Measurements from ENCODE around the gene GUF1. TPM values are rescaled to one million over a fixed set of nuclear protein-coding genes. Genes with fewer than 3 reads are reported as not detected.

Gene GUF1
- total RNA-seq = 10 to 100 TPM; 13.8 to 20.3 (median 19.3) TPM

GRCh38 chr4:44678094-44679041 is at the start of gene GUF1:
Gene GUF1 (plus strand): TSS chr4:44678420. CDS start chr4:44678623, 203 bp downstream.
- Histone ChIP-seq H3K27me3 (no peaks in the 10 kb centered on the region), H3K9me3 (no peaks in the 10 kb centered on the region), H3K4me1 (peaks cover 28% of the 10 kb centered on the region), H3K36me3 (peaks cover 10% of the 10 kb centered on the region), H3K27ac (peak within 1 kb of the TSS; percentile 90), H3K4me3 (peak within 1 kb of the TSS; percentile 81)
- peak; percentile 90 to 93 for DNase-seq (ENCODE audit: low spot score in 2 of 2)
- peak in 1 of 2 donors; percentile 44 for TF ChIP-seq POLR2A (IDR thresholded peaks at IDR 0.05)
- TF ChIP-seq POLR2AphosphoS5 (IDR thresholded peaks at IDR 0.05) = peak; percentile 40 to 49 (median 45)
- no peak for TF ChIP-seq CTCF (IDR thresholded peaks at IDR 0.05)
- TF ChIP-seq EP300 (IDR thresholded peaks at IDR 0.05) = no peak
- 1% methylated on average over 39 of the region's 57 CpGs for WGBS

- no peak overlapping the region for H3K27ac ChIP-seq
- no peaks in the 10 kb centered on the region for H3K36me3 ChIP-seq
- no peaks in the 10 kb centered on the region for H3K9me3 ChIP-seq
- DNase-seq (ENCODE audit: low spot score in 2 of 2) = no peak
- 3% methylated on average over 2 of the region's 2 CpGs for WGBS
- TF ChIP-seq CTCF (IDR thresholded peaks at IDR 0.05) = peak; percentile 4 to 48
- no peak for TF ChIP-seq EP300 (IDR thresholded peaks at IDR 0.05)
- TF ChIP-seq POLR2A (IDR thresholded peaks at IDR 0.05) = no peak
- no peaks in the 10 kb centered on the region for H3K4me1 ChIP-seq
- peaks cover 4% of the 10 kb centered on the region for H3K27me3 ChIP-seq
- H3K4me3 ChIP-seq = no peak overlapping the region
These were observed 48.8 kb upstream of the GUF1 start for GRCh38 chr4:44629280-44629866.

GRCh38 chr4:44632089-44632488 is 46.1 kb upstream of the GUF1 start:
- Histone ChIP-seq H3K4me3 (no peak overlapping the region), H3K36me3 (no peaks in the 10 kb centered on the region), H3K27ac (no peak overlapping the region), H3K9me3 (no peaks in the 10 kb centered on the region), H3K27me3 (peaks cover 4% of the 10 kb centered on the region), H3K4me1 (no peaks in the 10 kb centered on the region)
- DNase-seq (ENCODE audit: low spot score in 2 of 2) = no peak
- TF ChIP-seq EP300 (IDR thresholded peaks at IDR 0.05) (no peak), POLR2A (IDR thresholded peaks at IDR 0.05) (no peak), POLR2AphosphoS5 (IDR thresholded peaks at IDR 0.05) (no peak), CTCF (IDR thresholded peaks at IDR 0.05) (no peak)
- WGBS = 86% methylated on average over 4 of the region's 4 CpGs

GRCh38 chr4:44632733-44633132 is 45.5 kb upstream of the GUF1 start:
- Histone ChIP-seq H3K4me3 (no peak overlapping the region), H3K9me3 (no peaks in the 10 kb centered on the region), H3K4me1 (no peaks in the 10 kb centered on the region), H3K36me3 (no peaks in the 10 kb centered on the region), H3K27ac (no peak overlapping the region), H3K27me3 (peaks cover 4% of the 10 kb centered on the region)
- no peak for DNase-seq (ENCODE audit: low spot score in 2 of 2)
- 80% methylated on average over 8 of the region's 8 CpGs for whole genome bisulfite sequencing
- no peak for TF ChIP-seq POLR2AphosphoS5 (IDR thresholded peaks at IDR 0.05)
- TF ChIP-seq CTCF (IDR thresholded peaks at IDR 0.05) = no peak
- no peak for TF ChIP-seq POLR2A (IDR thresholded peaks at IDR 0.05)
- no peak for TF ChIP-seq EP300 (IDR thresholded peaks at IDR 0.05)

- Histone ChIP-seq H3K27me3 (peaks cover 4% of the 10 kb centered on the region), H3K36me3 (no peaks in the 10 kb centered on the region), H3K27ac (no peak overlapping the region), H3K9me3 (no peaks in the 10 kb centered on the region), H3K4me1 (no peaks in the 10 kb centered on the region), H3K4me3 (no peak overlapping the region)
- TF ChIP-seq EP300 (IDR thresholded peaks at IDR 0.05) (no peak), POLR2A (IDR thresholded peaks at IDR 0.05) (no peak), CTCF (IDR thresholded peaks at IDR 0.05) (no peak), POLR2AphosphoS5 (IDR thresholded peaks at IDR 0.05) (no peak)
- DNase-seq (ENCODE audit: low spot score in 2 of 2) = no peak
- 78% methylated on average over 4 of the region's 4 CpGs for WGBS
These were observed 40.1 kb upstream of the GUF1 start for GRCh38 chr4:44638091-44638490.

All from suprapubic skin (tissue), 4 donors.